T-helper 9 cell (primary cell): ENCODE data around the gene ATP9A.

Source experiments
- DNase-seq: peaks from one replicate; pipeline ENCODE4 v3.0.0-alpha.2; 2020

Gene ATP9A

DNA sequence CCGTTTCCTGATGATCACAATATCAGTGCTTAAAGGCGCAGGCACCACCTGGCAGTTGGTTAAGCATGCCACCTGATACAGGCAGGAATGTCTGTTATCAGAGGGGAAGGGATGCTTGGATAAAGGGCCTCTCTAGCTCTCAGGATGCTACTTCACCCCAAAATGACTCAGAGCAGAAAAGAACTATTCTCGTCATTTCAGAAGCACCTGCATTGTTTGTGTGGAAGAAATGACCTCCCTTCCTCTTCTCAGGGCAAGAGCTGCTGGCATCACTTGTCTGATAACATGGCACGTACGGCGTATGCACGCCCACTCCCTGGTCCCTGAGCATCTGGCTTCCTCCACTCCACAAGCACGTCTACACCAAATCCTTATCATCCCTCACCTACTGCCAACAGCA, 47.3 kb downstream of the ATP9A start:
- no peak for DNase-seq

- DNase-seq: no peak
Observed at GRCh38 chr20:51720384-51720783, 47.8 kb downstream of the ATP9A start.

DNA sequence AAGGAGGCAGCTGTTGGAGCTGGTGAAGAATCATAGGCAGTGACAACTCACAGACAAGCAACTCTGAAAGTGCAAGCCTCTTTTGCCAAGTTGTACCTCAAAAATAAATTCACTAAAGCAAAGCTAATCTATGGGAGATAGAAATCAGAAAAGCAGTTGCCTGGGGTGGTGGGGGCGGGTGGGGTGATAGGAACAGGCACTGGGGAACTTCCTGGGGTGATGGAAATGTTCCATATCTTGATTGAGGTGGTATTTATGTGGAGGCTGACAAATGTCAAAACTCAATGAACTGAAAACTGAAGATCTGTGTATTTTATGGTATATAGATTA, 52.4 kb downstream of the ATP9A start:
- no peak for DNase-seq

GRCh38 chr20:51715163-51715855, 52.9 kb downstream of the ATP9A start:
- no peak for DNase-seq

DNA sequence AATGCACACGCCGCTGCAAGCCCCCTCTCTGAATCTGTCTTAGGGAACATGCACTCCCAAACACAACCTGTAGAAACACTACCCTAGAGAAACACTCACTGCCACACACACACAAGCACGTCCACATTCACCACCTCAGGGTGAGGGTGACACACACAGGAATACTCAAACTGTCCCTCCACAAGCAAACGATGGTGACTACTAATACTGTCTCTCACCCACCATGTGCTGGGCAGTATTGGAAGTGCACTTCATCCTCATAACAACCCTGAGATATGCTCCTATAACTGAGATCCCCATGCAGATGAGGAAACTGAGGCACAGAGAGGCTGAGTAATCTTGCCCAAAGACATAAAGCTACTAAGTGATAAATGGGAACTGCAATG, 55.0 kb downstream of the ATP9A start:
- no peak for DNase-seq

- no peak for DNase-seq
Observed at GRCh38 chr20:51712501-51713212, 55.5 kb downstream of the ATP9A start.

DNA sequence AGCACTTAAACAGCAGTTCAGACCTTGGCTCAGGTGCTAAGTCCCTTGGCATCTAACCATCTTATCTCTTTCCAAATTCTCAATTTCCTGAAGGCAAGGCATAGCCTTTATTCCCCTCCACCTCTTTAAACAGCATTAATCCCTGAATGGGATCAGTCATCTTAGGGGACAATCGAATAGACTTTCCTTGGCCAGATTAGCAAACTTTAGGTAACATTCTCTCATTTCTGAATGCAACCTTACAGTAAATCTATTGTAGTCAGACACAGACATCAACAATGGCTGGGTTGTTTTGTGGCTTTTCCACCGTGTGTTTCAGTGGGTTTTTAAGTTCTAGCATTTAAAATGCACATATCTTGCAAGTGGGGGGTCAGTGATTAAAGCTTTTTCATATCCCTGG, 56.8 kb downstream of the ATP9A start:
- DNase-seq: no peak

DNA sequence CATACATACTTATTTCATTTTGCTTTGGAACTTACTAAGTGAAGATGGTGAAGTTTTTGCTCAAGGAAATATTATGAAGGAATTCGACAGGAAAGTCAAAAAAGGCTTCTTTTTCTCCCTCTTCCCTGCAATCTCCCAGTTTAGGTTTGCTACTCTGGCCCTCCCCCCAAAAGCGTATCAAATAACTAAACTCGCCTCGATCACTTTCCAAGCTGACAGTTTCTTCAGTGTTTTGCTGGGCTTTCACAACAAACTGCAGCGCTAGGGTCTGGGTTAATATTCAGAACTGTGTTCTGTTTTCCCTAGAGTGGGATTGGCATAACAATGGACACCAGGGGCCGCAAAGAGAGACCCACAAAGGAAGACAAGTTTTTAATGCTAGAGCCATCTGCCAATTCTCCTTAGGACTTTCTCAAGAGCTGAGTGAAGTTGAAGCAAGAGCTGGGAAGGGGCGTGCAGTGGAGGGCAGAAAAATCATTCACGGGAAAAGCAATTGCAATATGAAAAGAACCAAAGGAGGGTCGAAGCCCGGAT, 57.8 kb downstream of the ATP9A start:
- no peak for DNase-seq

DNA sequence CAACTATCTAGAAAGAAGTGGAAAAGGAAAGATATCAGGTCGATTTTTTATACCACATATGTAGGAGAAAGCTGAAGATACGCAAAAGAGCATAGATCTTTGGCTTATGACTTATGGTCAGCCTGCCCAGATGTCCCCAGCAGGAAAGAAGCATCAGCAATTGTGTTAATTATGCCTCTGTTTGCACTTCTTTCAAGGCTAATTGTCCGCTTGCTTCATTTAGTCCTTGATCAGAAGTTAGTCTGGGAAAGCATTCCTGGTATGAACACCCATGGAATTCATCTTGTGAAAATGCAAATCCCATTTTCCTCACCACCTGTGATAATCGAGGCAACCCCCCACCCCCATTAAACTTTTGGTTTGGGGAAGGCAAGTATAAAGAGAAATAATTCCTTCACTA, 62.8 kb downstream of the ATP9A start:
- DNase-seq: no peak

GRCh38 chr20:51703400-51704287, 64.5 kb downstream of the ATP9A start:
- no peak for DNase-seq

DNA sequence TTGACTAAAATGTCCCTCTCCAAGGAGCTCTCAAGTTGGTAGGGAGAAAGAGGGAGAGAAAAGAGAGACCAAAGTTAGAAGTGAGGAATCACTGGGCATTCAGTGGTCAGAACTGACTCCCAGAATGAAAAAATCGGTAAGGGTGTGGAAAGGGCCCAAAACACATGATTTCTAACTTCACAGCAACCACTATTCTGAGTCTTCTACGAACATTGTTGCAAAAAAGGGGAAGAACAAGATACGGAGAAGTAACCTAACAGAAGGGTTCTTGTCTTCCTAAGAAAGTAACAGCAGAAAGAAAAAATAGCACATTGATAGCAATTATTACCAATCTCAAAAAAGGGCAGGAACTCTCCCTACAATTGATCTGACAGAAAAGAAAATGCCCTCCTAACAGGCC, 65.6 kb downstream of the ATP9A start:
- no peak for DNase-seq

DNA sequence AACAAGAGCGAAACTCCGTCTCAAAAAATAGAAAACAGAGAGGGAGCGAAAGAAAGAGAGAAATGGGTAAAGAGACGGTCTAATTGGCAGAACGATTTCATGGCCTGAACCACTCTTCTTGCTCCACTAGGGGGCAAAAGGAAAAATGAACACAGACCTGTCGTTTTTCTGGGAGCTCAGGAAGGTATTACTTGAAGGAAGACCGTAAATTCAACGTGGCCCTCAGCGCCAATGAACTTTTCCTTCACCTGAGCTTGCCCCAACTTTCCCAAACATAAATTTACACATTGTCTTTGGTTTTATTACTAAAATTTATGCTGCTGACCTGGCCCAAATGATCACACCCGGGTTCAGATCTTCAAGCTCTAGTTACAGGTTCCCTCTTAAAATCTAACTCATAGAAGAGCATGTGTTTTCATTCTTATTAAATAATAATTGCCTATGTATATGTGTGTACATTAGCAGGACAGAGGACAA, 67.3 kb downstream of the ATP9A start:
- DNase-seq: no peak

DNA sequence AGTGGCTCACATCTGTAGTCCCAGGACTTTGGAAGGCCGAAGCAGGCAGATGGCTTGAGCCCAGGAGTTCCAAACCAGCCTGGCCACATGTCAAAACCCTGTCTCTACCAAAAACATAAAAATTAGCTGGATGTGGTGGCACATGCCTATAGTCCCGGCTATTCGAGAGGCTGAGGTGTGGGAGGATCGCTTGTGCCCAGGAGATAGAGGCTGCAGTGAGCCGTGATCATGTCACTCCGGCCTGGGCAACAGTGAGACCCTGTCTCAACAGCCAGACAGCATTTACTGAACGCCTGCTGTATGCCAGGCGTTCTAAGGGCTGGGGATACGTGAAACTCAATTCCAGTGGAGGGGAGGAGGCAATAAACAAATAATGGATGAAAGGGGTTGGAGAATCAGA, 69.9 kb downstream of the ATP9A start:
- no peak for DNase-seq

GRCh38 chr20:51697096-51697826, 70.9 kb downstream of the ATP9A start:
- DNase-seq: no peak

- no peak for DNase-seq
Observed at GRCh38 chr20:51696304-51697071, 71.7 kb downstream of the ATP9A start.

- DNase-seq: no peak
Observed at GRCh38 chr20:51695574-51696303, 72.5 kb downstream of the ATP9A start.

- no peak for DNase-seq
Observed at GRCh38 chr20:51692806-51693400, 75.3 kb downstream of the ATP9A start.

GRCh38 chr20:51691703-51692102, 76.5 kb downstream of the ATP9A start:
- DNase-seq: no peak

- DNase-seq: no peak
Observed at GRCh38 chr20:51688600-51689244, 79.5 kb downstream of the ATP9A start.

DNA sequence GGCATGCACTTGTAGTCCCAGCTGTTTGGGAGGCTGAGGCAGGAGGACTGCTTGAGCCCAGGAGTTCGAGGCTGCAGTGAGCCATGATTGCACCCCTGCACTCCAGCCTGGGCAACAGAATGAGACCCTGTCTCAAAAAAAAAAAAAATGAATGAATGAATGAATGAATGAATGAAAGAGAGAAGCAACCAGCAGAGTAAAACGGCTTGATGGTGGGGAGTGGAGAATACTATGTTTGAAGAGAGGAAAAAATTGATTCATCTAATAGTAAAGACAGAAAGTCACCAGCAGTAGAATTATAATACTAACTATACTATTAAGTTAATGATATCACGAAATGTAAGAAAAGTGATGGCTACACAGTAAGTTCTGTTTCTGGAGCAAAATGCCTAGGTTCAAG, 80.6 kb downstream of the ATP9A start:
- no peak for DNase-seq
